ENCODE measurements around the gene CD44.

CD44 gene

DNA sequence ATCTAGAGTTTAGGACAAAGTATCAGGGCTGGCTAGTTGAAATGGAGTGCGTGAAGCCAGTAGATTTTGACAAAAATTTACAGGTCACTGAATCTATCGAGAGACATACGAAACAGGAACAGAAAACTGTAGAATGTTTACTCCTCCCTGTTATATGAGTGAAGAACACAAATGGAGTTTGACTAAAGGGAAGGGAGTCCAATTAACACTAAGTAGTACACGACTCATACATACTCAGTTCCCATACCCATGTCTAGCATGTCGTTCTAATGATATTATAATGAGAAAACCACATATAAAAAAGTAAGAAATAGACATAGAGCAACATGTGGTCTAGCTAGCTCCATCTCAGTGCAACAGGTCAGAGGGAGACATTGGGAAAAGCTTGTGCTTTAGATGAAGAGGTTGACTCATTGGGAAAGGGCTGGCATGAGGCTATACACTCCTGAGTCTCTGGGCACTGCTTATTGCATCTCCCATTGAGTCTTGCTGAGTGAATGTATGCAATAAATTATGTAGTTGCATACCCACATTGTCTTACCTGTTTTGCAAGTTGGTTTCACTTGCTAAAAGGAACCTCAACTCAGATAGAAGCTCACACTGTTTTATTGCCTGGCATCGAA, 43.5 kb downstream of the CD44 start:
- TF ChIP-seq, protein P1, sequence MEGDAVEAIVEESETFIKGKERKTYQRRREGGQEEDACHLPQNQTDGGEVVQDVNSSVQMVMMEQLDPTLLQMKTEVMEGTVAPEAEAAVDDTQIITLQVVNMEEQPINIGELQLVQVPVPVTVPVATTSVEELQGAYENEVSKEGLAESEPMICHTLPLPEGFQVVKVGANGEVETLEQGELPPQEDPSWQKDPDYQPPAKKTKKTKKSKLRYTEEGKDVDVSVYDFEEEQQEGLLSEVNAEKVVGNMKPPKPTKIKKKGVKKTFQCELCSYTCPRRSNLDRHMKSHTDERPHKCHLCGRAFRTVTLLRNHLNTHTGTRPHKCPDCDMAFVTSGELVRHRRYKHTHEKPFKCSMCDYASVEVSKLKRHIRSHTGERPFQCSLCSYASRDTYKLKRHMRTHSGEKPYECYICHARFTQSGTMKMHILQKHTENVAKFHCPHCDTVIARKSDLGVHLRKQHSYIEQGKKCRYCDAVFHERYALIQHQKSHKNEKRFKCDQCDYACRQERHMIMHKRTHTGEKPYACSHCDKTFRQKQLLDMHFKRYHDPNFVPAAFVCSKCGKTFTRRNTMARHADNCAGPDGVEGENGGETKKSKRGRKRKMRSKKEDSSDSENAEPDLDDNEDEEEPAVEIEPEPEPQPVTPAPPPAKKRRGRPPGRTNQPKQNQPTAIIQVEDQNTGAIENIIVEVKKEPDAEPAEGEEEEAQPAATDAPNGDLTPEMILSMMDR (IDR thresholded peaks at IDR 0.05; ENCODE audit: insufficient read depth, low read depth, low read length, missing control alignments): no peak
- DNase-seq (ENCODE audit: low read depth): peak; percentile 53
- H3K4me3 ChIP-seq (ENCODE audit: low read length): no peak overlapping the region

GRCh38 chr11:35183326-35183925, 44.5 kb downstream of the CD44 start:
- no peak for DNase-seq (ENCODE audit: low read depth)
- TF ChIP-seq, protein P1 (IDR thresholded peaks at IDR 0.05; ENCODE audit: insufficient read depth, low read depth, low read length, missing control alignments): no peak

GRCh38 chr11:35185696-35186095, 46.7 kb downstream of the CD44 start:
- TF ChIP-seq, protein P1 (IDR thresholded peaks at IDR 0.05; ENCODE audit: insufficient read depth, low read depth, low read length, missing control alignments): no peak
- H3K4me3 ChIP-seq (ENCODE audit: low read length): no peak overlapping the region
- no peak for DNase-seq (ENCODE audit: low read depth)

More at GRCh38 chr11:35183326-35183925, 44.5 kb downstream of the CD44 start:
- no peak overlapping the region for H3K4me3 ChIP-seq (ENCODE audit: low read length)

GRCh38 chr11:35187996-35188395, 49.0 kb downstream of the CD44 start:
- no peak overlapping the region for H3K4me3 ChIP-seq (ENCODE audit: low read length)
- TF ChIP-seq, protein P1 (IDR thresholded peaks at IDR 0.05; ENCODE audit: insufficient read depth, low read depth, low read length, missing control alignments): no peak
- DNase-seq (ENCODE audit: low read depth): no peak

GRCh38 chr11:35190804-35191348, 51.9 kb downstream of the CD44 start:
- TF ChIP-seq, protein P1 (IDR thresholded peaks at IDR 0.05; ENCODE audit: insufficient read depth, low read depth, low read length, missing control alignments): no peak
- no peak for DNase-seq (ENCODE audit: low read depth)
- no peak overlapping the region for H3K4me3 ChIP-seq (ENCODE audit: low read length)

DNA sequence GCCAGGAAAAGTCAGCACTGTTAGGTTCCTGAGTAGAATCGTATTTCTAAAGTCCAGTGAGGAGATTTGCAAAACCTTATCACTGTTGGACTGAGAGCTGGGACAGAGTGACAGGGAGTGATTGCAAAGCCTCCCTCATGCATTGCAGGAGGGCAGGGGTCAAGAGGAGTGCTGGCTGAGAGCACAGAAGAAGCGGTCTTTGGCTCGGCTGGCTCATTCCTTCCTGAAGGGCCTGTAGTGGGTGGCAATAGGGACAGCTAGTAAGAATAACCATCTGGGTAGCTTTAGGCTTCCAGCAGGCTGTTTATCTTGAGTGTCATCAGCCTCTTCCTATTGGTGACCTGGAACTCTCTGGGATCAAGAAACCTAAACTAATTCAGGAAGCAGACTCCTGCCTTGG, 53.4 kb downstream of the CD44 start:
- TF ChIP-seq, protein P1 (IDR thresholded peaks at IDR 0.05; ENCODE audit: insufficient read depth, low read depth, low read length, missing control alignments): no peak
- H3K4me3 ChIP-seq (ENCODE audit: low read length): no peak overlapping the region
- DNase-seq (ENCODE audit: low read depth): no peak

Measured in epithelial cell of esophagus (primary cell).